Stimulated activated naive CD8-positive, alpha-beta T cell treated with anti-CD3 and anti-CD28 coated beads, Interleukin-15, amount 100 ng/mL, for 72 hours (primary cell): ENCODE results near the gene MICB.
A peak's percentile ranks its signal among the peaks of the same experiment; 100 is the strongest.
"Not testable (repeated sequence)": the region's sequence is repeated elsewhere in the genome, so short reads cannot be mapped to it uniquely, and the experiment has no call there.

ENCODE experiments used
- ATAC-seq: fragments of 150-1000 bp; cut with Tn5 transposase; 2 replicates; pipeline ENCODE4 v1.10.0; 2021; ENCODE audit warnings: mild to moderate bottlenecking, moderate library complexity
- DNase-seq, 2 donors: peaks; one replicate each; pipeline ENCODE4 v3.0.0; 2021 to 2022
- H3K27ac Mint-ChIP-seq, 2 donors: one replicate each; pipeline ENCODE4 v1.8.0; 2022; ENCODE audit warnings: mild to moderate bottlenecking in 2 of 2, mixed read lengths in 2 of 2, moderate library complexity in 2 of 2
- H3K27me3 Mint-ChIP-seq: one replicate; pipeline ENCODE4 v1.8.0; 2022; ENCODE audit warnings: mixed read lengths
- H3K4me1 Mint-ChIP-seq: one replicate; pipeline ENCODE4 v1.8.0; 2022; ENCODE audit warnings: mild to moderate bottlenecking, mixed read lengths
- H3K4me3 Mint-ChIP-seq, 2 donors: one replicate each; pipeline ENCODE4 v1.8.0; 2022; ENCODE audit warnings: mild to moderate bottlenecking in 2 of 2, mixed read lengths in 2 of 2, moderate library complexity in 1 of 2
- H3K9me3 Mint-ChIP-seq, 2 donors: one replicate each; pipeline ENCODE4 v1.8.0; 2022; ENCODE audit warnings: mixed read lengths in 2 of 2

Gene MICB

GRCh38 chr6:31538805-31539400 is 41.0 kb downstream of the MICB start:
- peak overlapping the region; percentile 71 to 72 for H3K27ac Mint-ChIP-seq
- no peak for DNase-seq
- ATAC-seq = no peak

GRCh38 chr6:31540640-31541039 is 42.7 kb downstream of the MICB start:
- H3K27me3 Mint-ChIP-seq = no peaks in the 10 kb centered on the region
- peak overlapping the region; percentile 96 to 98 for H3K27ac Mint-ChIP-seq
- no peak for DNase-seq
- no peak for ATAC-seq
- peak overlapping the region; percentile 72 to 77 for H3K4me3 Mint-ChIP-seq
- H3K4me1 Mint-ChIP-seq = peaks cover 51% of the 10 kb centered on the region
- no peaks in the 10 kb centered on the region for H3K9me3 Mint-ChIP-seq

More at GRCh38 chr6:31538805-31539400, 41.0 kb downstream of the MICB start:
- peak overlapping the region; percentile 72 to 77 for H3K4me3 Mint-ChIP-seq
- no peaks in the 10 kb centered on the region for H3K9me3 Mint-ChIP-seq
- H3K4me1 Mint-ChIP-seq = peaks cover 55% of the 10 kb centered on the region
- H3K27me3 Mint-ChIP-seq = no peaks in the 10 kb centered on the region

GRCh38 chr6:31541059-31541657 is 43.2 kb downstream of the MICB start:
- H3K27me3 Mint-ChIP-seq = no peaks in the 10 kb centered on the region
- peak overlapping the region; percentile 96 to 98 for H3K27ac Mint-ChIP-seq
- H3K9me3 Mint-ChIP-seq = no peaks in the 10 kb centered on the region
- H3K4me1 Mint-ChIP-seq = peaks cover 51% of the 10 kb centered on the region
- ATAC-seq (peak; percentile 43), DNase-seq (peak; percentile 54 to 64)
- H3K4me3 Mint-ChIP-seq = peak overlapping the region; percentile 72 to 77

GRCh38 chr6:31541658-31542521 is 43.9 kb downstream of the MICB start, which contains the start of gene DDX39B:
DDX39B (minus strand) TSS chr6:31542003; CDS start chr6:31540532, 1,471 bp downstream.
- Mint-ChIP-seq H3K27ac (peak within 1 kb of the TSS; percentile 96 to 98), H3K4me3 (peak within 1 kb of the TSS; percentile 72 to 77), H3K9me3 (no peaks in the 10 kb centered on the region), H3K27me3 (no peaks in the 10 kb centered on the region), H3K4me1 (peaks cover 53% of the 10 kb centered on the region)
- DNase-seq (peak; percentile 91 to 96), ATAC-seq (peak; percentile 84)

GRCh38 chr6:31543639-31544038 is 45.7 kb downstream of the MICB start:
- Mint-ChIP-seq H3K9me3 (no peaks in the 10 kb centered on the region), H3K4me3 (no peak overlapping the region), H3K4me1 (peaks cover 48% of the 10 kb centered on the region), H3K27me3 (no peaks in the 10 kb centered on the region), H3K27ac (no peak overlapping the region)
- ATAC-seq = no peak
- DNase-seq = no peak

GRCh38 chr6:31544676-31545075 is 46.7 kb downstream of the MICB start:
- no peak for DNase-seq
- Mint-ChIP-seq H3K27ac (no peak overlapping the region), H3K27me3 (no peaks in the 10 kb centered on the region), H3K4me1 (peaks cover 38% of the 10 kb centered on the region), H3K9me3 (no peaks in the 10 kb centered on the region), H3K4me3 (no peak overlapping the region)
- no peak for ATAC-seq

GRCh38 chr6:31545291-31545690 is 47.3 kb downstream of the MICB start:
- no peak for DNase-seq
- no peak overlapping the region for H3K27ac Mint-ChIP-seq
- no peaks in the 10 kb centered on the region for H3K9me3 Mint-ChIP-seq
- no peaks in the 10 kb centered on the region for H3K27me3 Mint-ChIP-seq
- peaks cover 34% of the 10 kb centered on the region for H3K4me1 Mint-ChIP-seq
- ATAC-seq = no peak
- peak overlapping the region in 1 of 2 donors; percentile 5 for H3K4me3 Mint-ChIP-seq

GRCh38 chr6:31546339-31546957 is 48.5 kb downstream of the MICB start, which contains the start of gene ATP6V1G2:
ATP6V1G2 (minus strand) TSS chr6:31546608; CDS start chr6:31546559, 49 bp downstream.
- Mint-ChIP-seq H3K4me3 (peak within 1 kb of the TSS; percentile 83 to 90), H3K27ac (peak within 1 kb of the TSS; percentile 75 to 78), H3K27me3 (no peaks in the 10 kb centered on the region), H3K4me1 (peaks cover 42% of the 10 kb centered on the region), H3K9me3 (no peaks in the 10 kb centered on the region)
- peak; percentile 80 for ATAC-seq
- DNase-seq = peak; percentile 91 to 93

GRCh38 chr6:31546958-31547726 is 49.2 kb downstream of the MICB start, which contains the start of gene NFKBIL1:
NFKBIL1 (plus strand) TSS chr6:31547608; CDS start chr6:31547695, 87 bp downstream.
- peak within 1 kb of the TSS; percentile 83 to 90 for H3K4me3 Mint-ChIP-seq
- H3K9me3 Mint-ChIP-seq = no peaks in the 10 kb centered on the region
- peaks cover 49% of the 10 kb centered on the region for H3K4me1 Mint-ChIP-seq
- H3K27me3 Mint-ChIP-seq = no peaks in the 10 kb centered on the region
- H3K27ac Mint-ChIP-seq = peak within 1 kb of the TSS; percentile 75 to 78
- DNase-seq (peak; percentile 86 to 94), ATAC-seq (peak; percentile 88)

GRCh38 chr6:31547727-31548543 is 50.0 kb downstream of the MICB start:
- DNase-seq = no peak
- Mint-ChIP-seq H3K9me3 (no peaks in the 10 kb centered on the region), H3K4me3 (peak overlapping the region; percentile 83 to 90), H3K27me3 (no peaks in the 10 kb centered on the region), H3K27ac (peak overlapping the region; percentile 75 to 78), H3K4me1 (peaks cover 52% of the 10 kb centered on the region)
- no peak for ATAC-seq

- Mint-ChIP-seq H3K9me3 (no peaks in the 10 kb centered on the region), H3K4me3 (peak overlapping the region; percentile 83 to 90), H3K4me1 (peaks cover 52% of the 10 kb centered on the region), H3K27me3 (no peaks in the 10 kb centered on the region), H3K27ac (no peak overlapping the region)
- DNase-seq (no peak), ATAC-seq (no peak)
These were observed 50.6 kb downstream of the MICB start for GRCh38 chr6:31548544-31548873.

GRCh38 chr6:31551371-31551770 is 53.4 kb downstream of the MICB start:
- H3K9me3 Mint-ChIP-seq, H3K27me3 Mint-ChIP-seq, ATAC-seq, H3K27ac Mint-ChIP-seq: not testable (repeated sequence)
- peaks cover 55% of the 10 kb centered on the region for H3K4me1 Mint-ChIP-seq
- DNase-seq = peak; percentile 41 to 48
- peak overlapping the region; percentile 11 to 39 for H3K4me3 Mint-ChIP-seq

GRCh38 chr6:31556307-31556706 is 58.4 kb downstream of the MICB start:
- H3K27me3 Mint-ChIP-seq = no peaks in the 10 kb centered on the region
- ATAC-seq (no peak), DNase-seq (no peak)
- peak overlapping the region; percentile 18 to 44 for H3K4me3 Mint-ChIP-seq
- H3K27ac Mint-ChIP-seq = no peak overlapping the region
- H3K4me1 Mint-ChIP-seq = peaks cover 79% of the 10 kb centered on the region
- no peaks in the 10 kb centered on the region for H3K9me3 Mint-ChIP-seq
